GM19023 (cell line): ENCODE measurements around the gene F2R.

Source experiments
- ATAC-seq: cut with Tn5 transposase; IDR thresholded peaks from one replicate; pipeline ENCODE4 v1.9.1; 2021; ENCODE audit warnings: mild to moderate bottlenecking, moderate library complexity; ENCODE audit not compliant: unreplicated experiment

F2R gene

DNA sequence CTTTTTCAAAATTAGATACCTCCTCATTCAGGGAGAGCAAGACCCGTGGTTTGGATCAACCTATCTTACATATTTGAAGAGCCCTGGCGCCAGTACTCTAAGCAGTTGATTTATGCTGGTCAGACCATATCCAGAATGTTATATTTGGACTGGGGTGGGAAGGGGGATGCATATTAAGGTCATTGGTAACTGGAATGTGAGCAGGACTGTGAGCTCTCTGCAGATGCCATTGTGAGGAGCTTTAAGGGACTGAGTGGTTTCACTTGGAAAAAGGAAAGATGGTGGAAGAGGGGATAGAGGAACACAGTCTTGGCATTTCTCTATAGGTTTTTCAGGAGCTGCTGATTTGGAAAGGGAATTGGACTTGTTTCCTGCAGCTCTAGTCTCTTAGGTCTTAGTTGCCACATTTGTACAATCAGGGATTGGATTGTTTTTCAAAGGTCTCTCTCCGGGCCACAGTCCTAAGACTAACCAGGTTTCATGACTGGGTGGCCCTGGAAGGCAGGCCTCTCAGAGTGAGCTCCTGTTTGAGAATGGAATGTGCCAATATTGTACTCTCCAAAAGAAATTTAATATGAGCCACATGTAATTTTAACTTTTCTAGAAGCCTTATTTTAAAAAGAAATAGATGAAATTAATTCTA lies 25.8 kb upstream of the F2R start:
- no peak for ATAC-seq

DNA sequence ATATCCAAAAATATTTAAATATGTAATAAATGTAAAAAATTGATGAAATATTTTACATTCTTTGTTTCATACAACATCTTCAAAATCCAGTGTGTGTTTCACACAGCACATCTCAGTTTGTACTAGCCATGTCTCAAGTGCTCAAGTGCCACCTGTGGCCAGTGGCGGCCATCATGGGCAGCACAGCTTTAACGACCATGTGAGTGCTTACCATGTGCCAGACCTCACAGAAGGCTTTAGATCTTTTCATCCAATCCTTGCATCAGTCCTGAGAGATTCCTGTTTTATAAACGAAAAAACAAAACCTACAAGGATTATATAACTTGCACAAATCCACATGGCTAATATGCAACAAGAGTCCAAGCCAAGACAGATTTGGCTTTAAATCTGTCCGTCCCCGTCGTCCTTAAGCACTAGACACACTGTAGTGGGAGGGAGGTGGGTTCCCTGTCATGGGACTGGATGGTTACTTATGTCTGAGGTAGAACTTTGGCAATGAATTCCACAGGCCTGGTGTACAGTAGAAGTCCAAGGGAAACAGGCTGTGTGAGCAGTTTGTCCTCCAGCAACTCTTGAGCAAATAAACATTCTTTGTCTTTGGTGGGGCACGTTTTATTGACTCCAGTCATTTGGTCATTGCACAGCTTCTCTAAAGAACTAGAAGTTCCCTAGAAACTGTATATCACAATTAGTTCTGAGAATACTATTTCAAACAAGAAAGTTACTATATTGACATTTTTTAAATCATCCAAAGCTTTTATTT lies 25.0 kb upstream of the F2R start:
- no peak for ATAC-seq

DNA sequence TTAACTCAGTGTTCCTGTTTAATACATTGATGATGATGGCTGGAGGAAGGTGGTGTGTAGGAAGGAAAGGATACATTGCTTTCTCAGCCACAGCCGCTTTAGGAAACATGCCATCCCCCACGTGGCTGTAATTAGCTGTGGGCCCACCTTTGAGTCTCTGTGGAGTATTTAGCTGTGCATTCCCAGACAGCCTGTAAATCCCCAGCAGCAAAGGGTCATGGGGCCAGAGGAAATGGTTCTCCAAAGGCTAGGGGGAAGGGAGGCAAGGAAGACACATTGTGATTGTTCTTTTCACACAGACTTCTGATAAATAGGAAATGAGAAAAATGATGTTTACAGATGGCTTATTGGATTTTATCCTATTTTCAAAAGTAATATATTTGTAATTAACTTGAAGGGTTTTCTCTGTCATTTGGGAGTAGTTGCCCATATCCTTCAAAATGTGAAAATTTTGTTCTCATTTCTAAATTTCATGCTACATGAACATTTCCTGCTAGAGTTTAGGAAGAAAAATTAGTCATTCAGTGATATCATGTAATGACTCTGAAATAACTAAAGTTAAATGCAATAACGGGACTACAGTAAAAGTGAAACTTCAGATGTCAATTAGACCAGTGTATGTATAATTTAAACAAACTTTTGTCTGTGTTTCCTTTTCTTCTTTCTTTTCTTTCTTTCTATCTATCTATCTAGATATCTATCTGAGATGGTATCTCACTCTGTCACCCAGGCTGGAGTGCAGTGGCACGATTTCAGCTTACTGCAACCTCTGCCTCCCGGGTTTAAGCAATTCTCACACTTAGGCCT lies 24.3 kb upstream of the F2R start:
- ATAC-seq: no peak

DNA sequence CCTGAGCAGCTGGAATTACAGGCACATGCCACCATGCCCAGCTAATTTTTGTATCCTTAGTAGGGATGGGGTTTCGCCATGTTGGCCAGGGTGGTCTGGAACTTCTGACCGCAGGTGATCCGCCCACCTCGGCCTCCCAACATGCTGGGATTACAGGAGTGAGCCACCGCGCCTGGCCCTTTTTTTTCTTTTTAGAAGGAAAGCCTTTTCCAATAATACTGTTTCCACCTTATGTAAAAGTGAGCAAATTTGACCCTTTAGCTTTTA lies 23.7 kb upstream of the F2R start:
- no peak for ATAC-seq

DNA sequence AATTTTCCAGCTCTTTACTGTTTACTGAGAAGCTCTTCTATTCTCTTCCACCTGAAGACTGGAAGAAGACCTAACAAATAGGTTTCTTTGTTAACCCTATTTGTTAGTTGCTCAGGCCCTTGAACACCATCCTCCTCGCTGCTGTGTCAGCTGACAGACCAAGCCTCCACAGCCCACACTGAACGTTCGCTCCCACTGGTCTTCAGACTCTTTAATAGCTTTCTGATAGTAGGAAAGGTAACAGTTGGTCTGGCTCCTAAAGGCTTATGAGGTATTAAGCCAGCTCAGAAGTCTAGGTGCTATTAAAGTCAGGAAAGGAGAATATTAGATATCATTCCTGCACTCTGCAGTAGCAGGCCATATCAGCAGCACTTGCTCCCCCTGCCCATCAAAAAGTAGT lies 23.3 kb upstream of the F2R start:
- ATAC-seq: no peak

DNA sequence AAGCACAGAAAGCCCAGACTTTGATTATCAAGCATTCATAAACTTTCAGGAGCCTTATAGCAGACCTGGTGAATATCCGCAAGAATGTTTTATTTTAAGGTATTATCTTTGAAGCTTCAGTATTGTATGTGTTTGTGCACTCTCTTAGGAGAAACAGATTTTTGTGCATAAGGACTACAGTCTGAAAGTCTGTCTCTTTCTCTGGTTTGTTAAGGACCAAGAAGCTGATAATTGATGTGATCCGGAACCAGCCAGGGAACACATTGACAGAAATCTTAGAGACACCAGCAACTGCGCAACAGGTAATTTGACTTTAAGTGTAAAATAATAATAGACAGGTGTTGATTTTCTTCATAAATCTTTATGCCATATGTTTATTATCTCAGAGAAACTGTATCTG lies 22.8 kb upstream of the F2R start:
- no peak for ATAC-seq

DNA sequence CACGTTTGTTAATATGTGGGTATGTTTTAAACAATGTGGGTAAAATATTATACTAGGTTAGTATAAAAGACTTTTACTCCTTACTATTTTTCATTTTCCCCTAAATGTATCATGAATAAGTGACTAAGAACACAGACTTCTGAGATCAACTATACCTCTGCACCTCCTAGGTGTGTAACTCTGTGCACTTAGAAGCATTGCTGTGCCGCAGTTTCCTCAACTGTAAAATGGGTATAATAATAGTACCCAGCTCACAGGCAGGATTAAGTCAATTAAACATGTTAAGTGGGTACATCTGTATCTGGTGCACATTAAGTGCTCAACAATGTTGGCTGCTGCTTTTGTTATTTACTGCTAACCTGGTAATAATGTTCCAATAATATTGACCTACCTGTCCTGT lies 21.6 kb upstream of the F2R start:
- ATAC-seq: no peak

DNA sequence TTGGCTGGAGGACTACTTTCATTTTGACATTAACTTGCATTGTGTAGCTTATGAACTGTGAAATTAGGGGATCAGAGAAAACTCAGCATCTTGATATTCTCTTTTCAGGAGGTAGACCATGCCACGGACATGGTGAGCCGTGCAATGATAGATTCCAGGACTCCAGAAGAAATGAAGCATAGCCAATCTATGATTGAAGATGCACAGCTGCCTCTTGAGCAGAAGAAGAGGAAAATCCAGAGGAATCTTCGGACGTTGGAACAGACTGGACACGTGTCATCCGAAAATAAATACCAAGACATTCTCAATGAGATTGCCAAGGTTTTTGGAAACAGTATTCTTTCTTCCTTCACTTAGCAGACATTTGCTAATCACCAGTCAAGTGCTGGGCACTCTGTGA lies 20.6 kb upstream of the F2R start:
- ATAC-seq: no peak

DNA sequence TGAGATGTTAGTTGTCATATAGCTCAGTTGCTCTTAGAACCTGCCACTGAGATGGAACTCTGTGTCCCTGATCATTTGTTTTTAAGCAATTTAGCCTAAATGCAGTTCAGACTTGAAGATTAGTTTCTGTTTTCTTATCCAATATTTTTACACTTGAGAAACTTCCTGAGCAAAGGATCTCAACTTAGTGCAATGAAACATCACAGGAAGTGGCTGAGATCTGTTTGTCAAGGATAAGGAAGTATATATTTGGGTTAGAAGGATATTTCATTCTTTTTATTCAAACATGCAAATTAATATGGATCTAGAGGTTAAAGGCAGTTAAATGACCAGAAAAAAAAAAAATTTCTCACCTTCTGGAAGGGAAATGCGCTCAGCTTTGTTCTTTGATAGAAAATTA lies 19.7 kb upstream of the F2R start:
- no peak for ATAC-seq

DNA sequence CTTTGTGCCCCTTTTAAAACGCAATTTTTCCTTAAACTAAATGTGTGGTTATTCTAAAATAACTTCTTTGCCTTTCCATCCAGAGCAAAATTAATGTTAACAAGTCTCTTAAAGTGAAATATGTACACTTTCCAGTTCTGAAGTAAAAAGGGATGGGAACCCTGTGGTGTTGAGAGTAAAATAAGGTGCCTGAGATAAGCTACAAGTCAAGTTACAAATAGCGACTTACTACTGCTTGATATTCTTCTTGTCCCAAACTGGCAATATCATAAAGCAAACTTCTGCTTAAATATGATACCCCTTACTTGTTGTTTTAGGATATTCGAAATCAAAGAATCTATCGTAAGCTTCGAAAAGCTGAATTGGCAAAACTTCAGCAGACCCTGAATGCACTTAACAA lies 18.3 kb upstream of the F2R start:
- ATAC-seq: no peak

DNA sequence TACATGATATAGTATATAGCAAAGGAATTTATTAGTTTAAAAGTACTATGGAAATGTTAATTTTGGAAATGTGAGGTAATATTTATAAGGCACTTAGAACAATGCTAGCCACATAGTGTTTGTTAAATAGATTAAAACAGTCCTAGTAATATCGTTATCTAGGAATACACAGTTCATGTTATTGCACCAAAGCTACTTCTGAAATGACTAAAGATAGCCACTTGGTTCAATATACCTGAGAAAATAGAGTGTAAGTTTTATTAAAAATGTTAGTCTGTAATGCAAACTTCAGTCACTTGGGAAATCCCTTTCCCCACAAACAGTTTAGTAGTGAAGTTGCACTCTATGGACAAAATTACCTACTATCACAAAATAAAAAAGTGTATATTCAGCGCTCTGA lies 15.4 kb upstream of the F2R start:
- ATAC-seq: no peak

DNA sequence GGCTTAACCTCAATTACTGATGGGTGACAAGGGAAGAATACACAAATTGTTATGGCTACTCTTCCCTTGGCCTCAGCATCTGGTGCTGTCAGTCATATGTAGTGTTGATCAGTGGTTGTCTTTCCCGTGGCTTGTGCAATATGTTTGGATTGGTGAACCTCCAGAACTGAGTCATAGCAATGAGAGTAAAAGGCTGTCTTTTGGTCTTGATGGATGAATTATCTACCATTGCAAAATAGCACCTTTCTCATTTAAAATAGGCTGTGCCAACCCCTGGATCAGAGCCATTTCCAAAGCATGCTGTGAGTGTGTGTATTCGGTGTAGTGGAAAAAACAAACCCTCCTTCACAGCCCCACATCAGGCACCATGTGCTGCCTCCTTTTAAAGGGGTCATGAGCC lies 14.6 kb upstream of the F2R start:
- no peak for ATAC-seq

DNA sequence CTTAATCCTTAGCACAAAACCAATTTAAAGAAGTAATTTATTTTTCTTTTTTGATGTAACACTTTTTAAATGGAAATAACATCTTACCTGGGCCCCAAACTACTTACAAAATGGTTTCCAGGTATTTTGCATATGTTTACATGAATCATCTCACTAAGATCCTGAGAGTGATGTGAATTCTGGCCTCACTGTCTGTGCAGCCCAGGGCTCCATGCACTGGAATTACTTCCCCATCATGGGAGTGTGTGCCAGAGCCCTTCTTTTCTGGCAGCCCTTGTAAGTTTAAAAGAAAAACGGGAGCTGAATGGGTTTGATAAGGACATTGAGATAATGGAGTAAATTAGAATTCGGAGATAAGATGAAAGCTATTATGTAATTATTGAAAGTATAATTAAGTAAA lies 12.2 kb upstream of the F2R start:
- no peak for ATAC-seq

DNA sequence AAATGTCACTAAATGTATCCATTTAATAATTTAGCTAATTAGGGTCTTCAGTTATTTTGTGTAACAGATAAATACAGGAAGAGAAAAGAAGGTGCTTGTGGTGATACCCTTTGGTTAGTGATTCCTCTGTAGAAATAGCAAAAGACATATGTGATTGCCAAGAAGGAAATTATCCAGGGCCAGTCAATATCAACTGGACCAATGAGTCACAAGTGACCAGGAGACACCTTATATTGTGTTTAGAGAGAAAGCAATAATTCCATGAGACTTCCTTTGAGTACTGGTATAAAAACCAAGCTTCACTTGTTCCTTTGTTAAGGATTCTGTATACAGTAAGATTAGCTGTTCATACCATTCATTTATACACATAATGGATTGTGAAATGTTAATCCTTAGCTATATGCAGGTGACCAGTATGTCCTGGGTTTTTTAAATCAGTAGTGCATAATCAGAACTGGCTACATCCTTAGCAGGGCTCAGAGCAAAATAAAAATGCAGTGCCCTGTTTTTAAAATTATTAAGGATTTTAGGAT lies 11.7 kb upstream of the F2R start:
- no peak for ATAC-seq

DNA sequence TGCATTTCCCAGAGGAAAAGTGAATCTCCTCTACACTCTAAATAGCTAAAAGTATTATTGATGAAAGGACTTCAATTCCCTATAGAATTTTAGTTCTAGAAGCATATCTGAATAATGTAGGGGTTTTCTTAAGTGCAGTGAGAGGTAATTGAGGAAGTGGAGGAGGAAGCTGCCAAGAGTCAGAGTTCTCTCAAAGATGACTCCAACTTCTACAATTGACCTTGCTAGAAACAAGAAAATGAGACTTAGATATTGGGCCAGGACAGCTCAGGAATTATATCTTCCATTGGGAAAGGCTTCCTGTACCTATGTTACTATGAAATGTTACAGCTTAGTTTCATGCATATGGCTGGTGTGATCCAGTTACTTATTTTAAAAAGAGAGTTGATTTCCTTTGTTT lies 10.4 kb upstream of the F2R start:
- no peak for ATAC-seq

DNA sequence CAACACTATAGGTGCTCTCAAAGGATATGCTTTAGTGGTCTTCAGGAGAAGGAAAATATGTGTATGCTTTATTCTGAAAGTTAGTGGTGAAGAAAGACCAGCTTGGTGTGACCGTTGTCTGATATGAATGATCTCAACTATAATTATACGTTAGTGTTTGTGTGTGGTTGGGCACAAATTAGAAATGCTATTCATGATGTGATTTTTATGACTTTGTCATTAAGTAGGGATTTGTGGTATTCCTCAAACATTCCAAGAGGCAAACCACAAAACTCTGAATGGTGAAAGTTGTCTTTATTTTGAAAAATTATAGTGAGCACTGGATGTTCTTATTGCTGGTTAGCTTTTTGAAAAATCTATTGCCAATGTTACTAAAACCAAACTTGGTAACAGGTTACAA lies 6.2 kb upstream of the F2R start:
- ATAC-seq: no peak

DNA sequence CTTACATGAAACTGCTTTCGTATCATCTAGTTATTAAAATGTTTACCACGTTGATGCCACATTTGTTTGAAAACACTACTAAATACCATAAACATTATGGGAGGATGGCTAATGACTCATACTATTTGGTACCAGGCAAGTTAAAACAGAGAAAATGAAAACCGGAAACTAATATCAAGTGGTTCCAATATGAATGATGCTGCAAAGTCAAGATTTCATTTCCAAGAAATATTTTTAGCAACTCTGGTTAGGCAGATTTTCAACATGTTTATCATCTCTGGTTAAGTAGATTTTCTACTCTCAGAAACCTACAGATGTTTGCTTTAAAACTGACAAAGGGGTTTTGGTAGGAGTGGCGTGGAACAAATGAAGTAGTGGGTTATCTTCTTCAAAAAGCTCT lies 4.9 kb upstream of the F2R start:
- no peak for ATAC-seq

DNA sequence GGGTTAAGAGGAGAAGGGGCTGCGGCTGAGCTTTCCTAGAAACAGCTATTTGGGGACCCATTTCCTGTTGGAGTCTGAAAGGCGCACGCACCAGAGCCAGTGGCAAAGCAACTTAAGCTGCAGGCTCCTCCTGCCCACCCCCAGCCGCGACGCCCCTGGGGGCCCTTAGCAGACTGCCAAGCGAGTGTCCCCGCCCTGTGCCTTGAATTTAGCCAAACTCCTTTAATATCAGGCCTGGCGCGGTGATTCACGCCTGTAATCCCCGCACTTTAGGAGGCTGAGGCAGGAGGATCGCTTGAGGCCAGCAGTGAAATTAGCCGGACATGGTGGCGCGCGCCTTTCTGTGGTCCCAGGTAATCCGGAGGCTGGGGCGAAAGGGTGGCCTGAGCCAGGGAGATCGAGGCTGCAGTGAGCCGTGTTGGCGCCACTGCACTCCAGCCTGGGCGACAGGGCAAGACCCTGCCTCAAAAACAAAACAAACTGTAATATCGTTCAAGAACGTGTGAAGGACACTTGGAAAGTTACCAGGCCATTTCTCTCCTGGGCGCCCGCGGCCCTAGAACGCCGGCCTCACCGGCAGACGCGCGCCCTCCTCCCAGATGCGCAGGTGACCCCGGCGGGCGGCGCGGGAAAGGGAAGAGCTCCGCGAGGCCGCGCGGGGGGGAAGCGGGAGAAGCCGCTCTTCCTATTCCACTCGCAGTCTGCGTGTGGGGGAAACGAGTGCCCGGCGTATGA lies 1.0 kb upstream of the F2R start:
- no peak for ATAC-seq

DNA sequence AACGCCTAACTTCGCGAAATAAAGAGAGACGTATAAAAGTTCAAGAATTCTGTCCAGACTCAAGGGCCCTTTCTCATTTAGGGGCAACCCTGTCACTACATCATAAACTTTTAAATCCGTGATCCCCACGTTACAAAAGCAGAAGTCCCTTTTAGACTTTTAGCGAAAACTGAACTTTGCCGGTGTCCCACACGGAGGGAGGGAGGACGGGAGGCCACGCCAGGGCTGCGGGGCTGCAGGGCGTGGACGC lies 515 bp upstream of the F2R start:
- ATAC-seq: no peak

DNA sequence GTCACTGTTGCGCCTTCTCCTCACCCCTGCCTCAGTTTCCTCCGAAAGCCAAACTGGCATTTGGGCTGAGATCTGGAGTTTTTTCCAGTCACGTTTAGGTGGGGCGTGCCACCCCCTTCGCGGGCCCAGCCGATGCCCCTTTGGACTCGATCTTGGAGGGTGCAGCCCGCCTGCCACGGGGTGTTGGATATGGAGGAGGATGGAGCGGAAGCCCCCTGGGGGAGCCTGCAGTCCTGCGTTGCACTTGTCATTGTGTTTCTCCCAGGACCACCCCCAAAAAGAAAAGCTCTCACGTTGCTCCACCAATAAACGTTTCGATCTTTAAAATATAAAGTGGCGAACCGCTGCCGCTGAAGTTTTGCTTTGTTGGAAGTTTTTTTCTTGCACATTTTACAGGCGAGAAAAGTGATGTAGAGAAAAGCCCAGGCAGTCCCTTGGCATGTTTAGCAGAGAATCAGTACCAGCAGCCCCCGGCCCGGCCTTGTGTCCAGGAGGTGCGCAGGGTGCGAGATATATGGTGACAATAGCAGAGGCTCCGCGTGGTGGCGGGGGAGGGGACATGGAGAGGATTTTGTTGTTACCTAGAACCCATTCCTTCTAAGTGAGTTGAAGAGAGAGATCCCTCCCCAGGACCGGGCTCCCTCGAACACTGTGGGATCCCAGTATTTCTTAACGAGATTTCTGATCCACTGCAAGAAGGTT lies 681 bp downstream of the F2R start:
- no peak for ATAC-seq
